Body of pancreas (tissue), 4 donors: Measurements from ENCODE around the gene GTF2F2. TPM values are rescaled to one million over a fixed set of nuclear protein-coding genes. Genes with fewer than 3 reads are reported as not detected.

Experiments
- ATAC-seq: fragments of 150-250 bp; one replicate; pipeline ENCODE4 v1.9.1; 2016
- DNase-seq, 4 donors: peaks; one replicate each; pipeline ENCODE4 v3.0.0-alpha.2; 2019
- H3K27ac ChIP-seq, 4 donors: fragments of 200-600 bp; sonication (generic); 1 replicate in 3 of 4; 2 replicates in 1 of 4; pipeline versions ENCODE4 v1.5.1 to v1.6.1; 2016 to 2019; ENCODE audit warnings: mild to moderate bottlenecking in 1 of 4, mixed read lengths in 1 of 4, moderate library complexity in 1 of 4
- H3K27me3 ChIP-seq, 2 donors: fragments of 200-600 bp; sonication (generic); one replicate each; pipeline ENCODE4 v1.6.0; 2016; ENCODE audit warnings: mild to moderate bottlenecking in 1 of 2
- H3K36me3 ChIP-seq, 2 donors: fragments of 200-600 bp; sonication (generic); replicated peaks in 1 of 2; 2 replicates each; pipeline ENCODE4 v1.5.1; 2016; ENCODE audit warnings: low read depth in 2 of 2; ENCODE audit not compliant: insufficient read depth in 1 of 2
- H3K4me1 ChIP-seq: fragments of 200-600 bp; sonication (generic); one replicate; pipeline ENCODE4 v1.6.0; 2016
- H3K4me3 ChIP-seq, 2 donors: fragments of 200-600 bp; sonication (generic); 1 replicate in 1 of 2; 2 replicates in 1 of 2; pipeline ENCODE4 v1.5.1; 2016 to 2019
- H3K9me3 ChIP-seq, 3 donors: fragments of 200-600 bp; sonication (generic); 1 replicate in 2 of 3; 2 replicates in 1 of 3; pipeline ENCODE4 v1.5.1; 2016
- CTCF ChIP-seq, 7 experiments: fragments of 450-650 bp in 4 of 7; fragments of 200-600 bp in 3 of 7; sonication (generic) in 3 of 7; IDR thresholded peaks; one replicate each; pipeline ENCODE4 v1.5.1; 2016 to 2019; ENCODE audit warnings: antibody characterized with exemption in 7 of 7
- POLR2A ChIP-seq, 3 donors: fragments of 450-650 bp; IDR thresholded peaks; one replicate each; pipeline ENCODE4 v1.6.1; 2016; ENCODE audit warnings: antibody characterized with exemption in 3 of 3, mild to moderate bottlenecking in 2 of 3
- WGBS, 2 donors: methylation state at CpG; one replicate each; pipeline ENCODE4 v1.1.5; 2017; 5-methylcytosine and 5-hydroxymethylcytosine counted together
- intact Hi-C: fragments of 100-400 bp; cut with DNase I; formaldehyde crosslinking; loops from one replicate; pipeline ENCODE4 v1.15.1; 2023
- total RNA-seq, 2 donors: library from RNA; depleted of rRNA; stranded (reverse); fragments of >200 nt; gene quantifications; one replicate each; pipeline ENCODE4 v1.1.0, GENCODE V29; 2016

GTF2F2 gene
- total RNA-seq, 2 donors from 2014 or later = 5.9 to 9.6 TPM

- TF ChIP-seq CTCF (IDR thresholded peaks at IDR 0.05) (peak in 6 of 7 experiments; percentile 40 to 70 (median 63)), POLR2A (IDR thresholded peaks at IDR 0.05) (no peak)
- 39 to 40% methylated on average over 7 of the region's 7 CpGs for whole genome bisulfite sequencing, 2 donors
- H3K36me3 ChIP-seq = no peaks in the 10 kb centered on the region
- H3K9me3 ChIP-seq = no peaks in the 10 kb centered on the region
- no peak overlapping the region for H3K27ac ChIP-seq
- no peaks in the 10 kb centered on the region for H3K27me3 ChIP-seq
- intact Hi-C loops = no loop called here
- H3K4me3 ChIP-seq = no peak overlapping the region
- DNase-seq (peak; percentile 65 to 79 (median 70)), ATAC-seq (peak; percentile 82)
- no peaks in the 10 kb centered on the region for H3K4me1 ChIP-seq
These were observed 160.7 kb downstream of the GTF2F2 start for GRCh38 chr13:45280751-45281634.

GRCh38 chr13:45282994-45283393 is 162.7 kb downstream of the GTF2F2 start:
- DNase-seq = no peak
- Histone ChIP-seq H3K4me3 (no peak overlapping the region), H3K9me3 (no peaks in the 10 kb centered on the region), H3K36me3 (no peaks in the 10 kb centered on the region), H3K27me3 (no peaks in the 10 kb centered on the region), H3K4me1 (no peaks in the 10 kb centered on the region), H3K27ac (no peak overlapping the region)
- intact Hi-C loops = no loop called here
- WGBS, 2 donors = 76 to 85% methylated on average over 3 of the region's 3 CpGs
- ATAC-seq = no peak
- TF ChIP-seq POLR2A (IDR thresholded peaks at IDR 0.05) = no peak
- no peak for TF ChIP-seq CTCF (IDR thresholded peaks at IDR 0.05)

- DNase-seq (no peak), ATAC-seq (no peak)
- no peaks in the 10 kb centered on the region for H3K4me1 ChIP-seq
- H3K4me3 ChIP-seq = no peak overlapping the region
- H3K27me3 ChIP-seq = no peaks in the 10 kb centered on the region
- TF ChIP-seq POLR2A (IDR thresholded peaks at IDR 0.05) = no peak
- TF ChIP-seq CTCF (IDR thresholded peaks at IDR 0.05) = no peak
- no peaks in the 10 kb centered on the region for H3K9me3 ChIP-seq
- WGBS, 2 donors = 87 to 90% methylated on average over 3 of the region's 3 CpGs
- intact Hi-C loops = no loop called here
- no peak overlapping the region for H3K27ac ChIP-seq
- H3K36me3 ChIP-seq = no peaks in the 10 kb centered on the region
These were observed 169.7 kb downstream of the GTF2F2 start for GRCh38 chr13:45289936-45290563.

GRCh38 chr13:45292176-45292575 is 171.9 kb downstream of the GTF2F2 start:
- no peaks in the 10 kb centered on the region for H3K4me1 ChIP-seq
- H3K27ac ChIP-seq = no peak overlapping the region
- no peaks in the 10 kb centered on the region for H3K27me3 ChIP-seq
- no peak for ATAC-seq
- WGBS, 2 donors = 83 to 89% methylated on average over 1 of the region's 1 CpG
- H3K9me3 ChIP-seq = no peaks in the 10 kb centered on the region
- H3K36me3 ChIP-seq = no peaks in the 10 kb centered on the region
- intact Hi-C loops = no loop called here
- no peak for DNase-seq
- H3K4me3 ChIP-seq = no peak overlapping the region
- TF ChIP-seq CTCF (IDR thresholded peaks at IDR 0.05) (no peak), POLR2A (IDR thresholded peaks at IDR 0.05) (no peak)
